CD4-positive, alpha-beta memory T cell (primary cell): ENCODE data around the gene ITGAD. TPM values are rescaled to one million over a fixed set of nuclear protein-coding genes. Genes with fewer than 3 reads are reported as not detected.

ENCODE experiments used
- CTCF ChIA-PET: fragments of 350-600 bp; sonication (Branson Sonifier 250); formaldehyde crosslinking; loops from one replicate; lab custom pipeline; 2021; ENCODE audit warnings: inconsistent platforms; ENCODE audit not compliant: partially characterized antibody; lab: Charles Lee
- POLR2A ChIA-PET: fragments of 350-600 bp; sonication (Branson Sonifier 250); formaldehyde crosslinking; loops from one replicate; lab custom pipeline; 2021; ENCODE audit not compliant: partially characterized antibody; lab: Charles Lee
- DNase-seq, 5 donors: peaks; one replicate each; pipeline versions ENCODE4 v3.0.0 to v3.0.0-alpha.2; 2020 to 2022; ENCODE audit warnings: mixed read lengths in 1 of 5
- H3K27ac ChIP-seq: one replicate; pipeline ENCODE4 v1.7.0; 2013; ENCODE audit warnings: low read depth, low read length
- H3K27me3 ChIP-seq: 2 replicates; pipeline ENCODE4 v1.7.0; 2013; ENCODE audit warnings: mild to moderate bottlenecking, low read length, moderate library complexity; ENCODE audit not compliant: insufficient read depth
- H3K36me3 ChIP-seq: 2 replicates; pipeline ENCODE4 v1.7.0; 2013; ENCODE audit warnings: mild to moderate bottlenecking, low read length, moderate library complexity; ENCODE audit not compliant: insufficient read depth
- H3K4me1 ChIP-seq: 2 replicates; pipeline ENCODE4 v1.7.0; 2013; ENCODE audit warnings: mild to moderate bottlenecking, low read length, moderate library complexity; ENCODE audit not compliant: insufficient read depth
- H3K4me3 ChIP-seq, 2 donors: one replicate each; pipeline ENCODE4 v1.7.0; 2013; ENCODE audit warnings: low read length in 2 of 2, mild to moderate bottlenecking in 1 of 2
- H3K9me3 ChIP-seq, 2 donors: one replicate each; pipeline ENCODE4 v1.7.0; 2013; ENCODE audit warnings: low read length in 2 of 2, control low read depth in 1 of 2; ENCODE audit not compliant: control insufficient read depth in 1 of 2
- H3K27ac Mint-ChIP-seq, 7 donors: one replicate each; pipeline ENCODE4 v1.8.0; 2020 to 2021; ENCODE audit warnings: mixed read lengths in 7 of 7, mild to moderate bottlenecking in 6 of 7, inconsistent platforms in 3 of 7, moderate library complexity in 3 of 7
- H3K27me3 Mint-ChIP-seq, 2 donors: one replicate each; pipeline ENCODE4 v1.8.0; 2020 to 2021; ENCODE audit warnings: mixed read lengths in 2 of 2
- H3K36me3 Mint-ChIP-seq, 2 donors: one replicate each; pipeline ENCODE4 v1.8.0; 2020 to 2021; ENCODE audit warnings: mixed read lengths in 2 of 2, inconsistent platforms in 1 of 2, mild to moderate bottlenecking in 1 of 2
- H3K4me1 Mint-ChIP-seq, 4 donors: one replicate each; pipeline ENCODE4 v1.8.0; 2020 to 2021; ENCODE audit warnings: mixed read lengths in 4 of 4, mild to moderate bottlenecking in 1 of 4
- H3K4me3 Mint-ChIP-seq, 8 donors: one replicate each; pipeline ENCODE4 v1.8.0; 2020 to 2021; ENCODE audit warnings: mixed read lengths in 8 of 8, mild to moderate bottlenecking in 7 of 8, moderate library complexity in 6 of 8, inconsistent platforms in 3 of 8
- H3K9me3 Mint-ChIP-seq, 8 donors: one replicate each; pipeline ENCODE4 v1.8.0; 2020 to 2021; ENCODE audit warnings: mixed read lengths in 8 of 8, mild to moderate bottlenecking in 5 of 8, inconsistent platforms in 3 of 8, moderate library complexity in 1 of 8
- intact Hi-C: fragments of 100-400 bp; cut with micrococcal nuclease; formaldehyde crosslinking; loops from one replicate; pipeline ENCODE4 v1.15.1; 2023
- polyA plus RNA-seq, 2 donors: library from polyadenylated mRNA; unstranded; fragments of 300-500 nt; fragmentation: Illumina TruSeq; gene quantifications; one replicate each; pipeline ENCODE4 v1.2.3, GENCODE V29; 2021
- total RNA-seq, 2 experiments: library from RNA; stranded (reverse); gene quantifications; one replicate each; pipeline ENCODE4 v1.2.3, GENCODE V29; 2021

ITGAD gene
- total and polyA plus RNA-seq, 4 experiments from 2014 or later, result 0.07 TPM; not detected in 3

DNA sequence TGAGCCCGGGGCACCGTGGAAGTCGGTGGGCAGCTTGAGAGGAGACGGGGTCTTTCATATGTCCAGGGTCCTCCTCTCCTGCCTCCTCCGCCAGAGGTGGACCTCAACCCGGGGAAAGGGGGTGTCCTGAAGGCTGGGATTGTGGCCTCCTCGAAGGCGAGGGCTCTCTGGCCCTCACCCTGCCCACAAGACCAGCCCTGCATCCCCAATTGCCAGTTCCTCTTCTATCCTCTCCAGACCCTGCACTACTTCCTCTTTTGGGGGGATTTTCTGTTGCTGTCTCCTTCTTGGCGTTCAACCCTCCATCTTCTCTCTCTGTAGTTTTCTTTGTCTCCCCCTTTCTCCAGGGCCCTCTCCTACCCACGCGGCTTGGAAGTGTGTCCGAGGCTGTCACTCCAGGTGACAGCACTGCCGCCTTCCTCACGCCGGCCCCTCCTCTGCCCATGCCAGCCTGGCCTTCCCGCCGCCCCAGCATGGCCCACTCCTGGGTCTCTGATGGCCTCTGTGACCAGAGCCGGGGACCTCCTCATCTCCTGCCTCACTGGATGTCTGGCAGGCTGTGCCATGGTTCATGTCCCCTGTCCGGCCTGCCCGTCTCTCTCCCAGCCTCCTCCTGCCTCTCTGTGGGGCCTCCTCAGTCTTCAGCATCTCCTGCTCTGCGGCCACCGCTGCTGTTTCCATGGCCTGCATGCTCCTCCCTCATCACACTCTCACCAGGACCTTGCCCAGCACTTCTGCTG, 40.6 kb upstream of the ITGAD start:
- Mint-ChIP-seq H3K27me3 (peaks cover 7 to 9% of the 10 kb centered on the region in 2 donors), H3K36me3 (no peaks in the 10 kb centered on the region), H3K9me3 (peaks cover 0 to 2% (median 0%) of the 10 kb centered on the region in 8 donors), H3K4me3 (no peak overlapping the region), H3K4me1 (peaks cover 7 to 15% (median 10%) of the 10 kb centered on the region in 4 donors), H3K27ac (peak overlapping the region in 1 of 7 donors; percentile 53)
- POLR2A ChIA-PET, result no interaction called here
- H3K4me3 ChIP-seq, result no peak overlapping the region
- H3K4me1 ChIP-seq, result peaks cover 16% of the 10 kb centered on the region
- DNase-seq, result no peak
- no peak overlapping the region for H3K27ac ChIP-seq
- intact Hi-C loops, result no loop called here
- CTCF ChIA-PET, result no interaction called here
- no peaks in the 10 kb centered on the region for H3K27me3 ChIP-seq
- H3K9me3 ChIP-seq, result no peaks in the 10 kb centered on the region
- no peaks in the 10 kb centered on the region for H3K36me3 ChIP-seq

DNA sequence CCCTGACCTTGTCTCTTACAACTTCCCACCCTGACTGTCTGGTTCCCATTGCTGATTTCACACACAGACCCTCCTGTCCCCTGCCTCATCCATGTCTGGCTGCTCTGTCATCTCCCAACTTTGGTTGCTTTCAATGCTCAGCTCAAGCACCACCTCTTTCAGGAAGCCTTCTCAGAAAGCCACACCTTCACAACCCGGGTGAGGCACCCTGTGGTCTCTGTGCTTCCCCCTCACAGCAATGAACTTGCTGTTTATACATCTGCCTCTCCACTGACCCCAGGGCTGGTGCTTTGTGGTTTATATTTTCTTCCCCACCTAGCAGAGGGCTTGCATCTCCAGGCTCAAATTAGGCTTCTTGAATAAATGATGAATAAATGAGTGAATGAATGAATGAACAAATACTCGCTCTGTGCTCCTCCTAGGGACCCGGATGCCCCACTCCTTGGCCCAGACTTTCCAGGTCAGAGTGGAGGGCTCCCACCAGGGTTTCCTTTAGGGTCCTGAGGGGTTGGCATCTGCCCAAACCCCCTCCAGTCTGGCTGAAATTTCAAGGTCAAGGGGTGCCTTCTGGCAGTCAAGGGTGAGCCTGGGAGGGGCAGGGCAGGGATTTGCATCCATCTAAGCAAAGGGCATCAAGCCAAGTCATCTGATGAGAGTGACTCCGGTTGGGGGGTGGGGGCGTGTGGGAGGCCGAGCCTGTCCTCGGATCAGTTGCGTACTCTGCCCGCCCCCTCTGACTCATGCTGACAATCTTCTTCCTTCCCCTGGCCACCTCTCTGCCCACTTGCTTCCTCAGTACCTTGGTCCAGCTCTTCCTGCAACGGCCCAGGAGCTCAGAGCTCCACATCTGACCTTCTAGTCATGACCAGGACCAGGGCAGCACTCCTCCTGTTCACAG, 38.5 kb upstream of the ITGAD start, which contains the start of gene ITGAX:
ITGAX (plus strand) TSS at position 783 of the 898 bp plus-strand sequence; CDS start at position 862, 79 bp downstream.
- Mint-ChIP-seq H3K9me3 (no peaks in the 10 kb centered on the region), H3K4me3 (peak within 1 kb of the TSS in 7 of 8 donors; percentile 1 to 84 (median 30)), H3K27me3 (peaks cover 7% of the 10 kb centered on the region in 2 donors), H3K27ac (peak within 1 kb of the TSS in 5 of 7 donors; percentile 31 to 87 (median 82)), H3K36me3 (no peaks in the 10 kb centered on the region), H3K4me1 (peaks cover 9 to 20% (median 11%) of the 10 kb centered on the region in 4 donors)
- Histone ChIP-seq H3K36me3 (no peaks in the 10 kb centered on the region), H3K4me3 (no peak within 1 kb of the TSS), H3K27me3 (no peaks in the 10 kb centered on the region), H3K27ac (no peak within 1 kb of the TSS), H3K4me1 (peaks cover 16% of the 10 kb centered on the region), H3K9me3 (no peaks in the 10 kb centered on the region)
- peak in 2 of 5 donors; percentile 15 to 22 for DNase-seq
- intact Hi-C loops, result no loop called here
- CTCF ChIA-PET, result no interaction called here
- POLR2A ChIA-PET, result no interaction called here

DNA sequence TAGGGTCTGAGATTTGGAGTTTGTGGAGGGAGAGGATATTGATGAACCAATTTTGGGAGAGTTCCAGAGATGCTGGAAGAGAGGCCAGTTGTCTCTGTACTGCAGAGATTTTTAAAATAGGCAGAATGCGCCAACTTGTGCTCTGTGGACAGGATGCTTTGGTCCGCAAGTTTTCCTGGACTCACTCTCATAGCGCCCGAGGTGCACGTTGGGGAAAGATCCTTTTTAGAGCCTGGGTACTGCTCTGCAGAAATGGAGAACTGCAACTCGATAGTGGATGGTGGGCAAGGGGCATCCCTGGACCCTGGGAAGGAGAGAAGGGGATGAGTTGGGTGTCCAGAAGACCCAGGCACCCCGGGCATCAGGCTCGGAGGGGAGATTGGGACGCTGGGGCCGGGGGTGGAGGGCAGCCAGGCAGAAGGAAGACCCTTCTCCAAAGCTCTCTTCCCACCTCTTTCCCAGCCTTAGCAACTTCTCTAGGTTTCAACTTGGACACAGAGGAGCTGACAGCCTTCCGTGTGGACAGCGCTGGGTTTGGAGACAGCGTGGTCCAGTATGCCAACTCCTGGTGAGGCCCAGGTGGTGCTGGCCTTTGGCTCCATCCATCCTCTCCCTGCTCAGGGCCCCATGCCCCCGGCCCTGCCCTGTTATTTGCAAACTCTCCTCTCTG, 37.6 kb upstream of the ITGAD start:
- intact Hi-C loops, result no loop called here
- no peak overlapping the region for H3K4me3 ChIP-seq
- no peaks in the 10 kb centered on the region for H3K9me3 ChIP-seq

DNA sequence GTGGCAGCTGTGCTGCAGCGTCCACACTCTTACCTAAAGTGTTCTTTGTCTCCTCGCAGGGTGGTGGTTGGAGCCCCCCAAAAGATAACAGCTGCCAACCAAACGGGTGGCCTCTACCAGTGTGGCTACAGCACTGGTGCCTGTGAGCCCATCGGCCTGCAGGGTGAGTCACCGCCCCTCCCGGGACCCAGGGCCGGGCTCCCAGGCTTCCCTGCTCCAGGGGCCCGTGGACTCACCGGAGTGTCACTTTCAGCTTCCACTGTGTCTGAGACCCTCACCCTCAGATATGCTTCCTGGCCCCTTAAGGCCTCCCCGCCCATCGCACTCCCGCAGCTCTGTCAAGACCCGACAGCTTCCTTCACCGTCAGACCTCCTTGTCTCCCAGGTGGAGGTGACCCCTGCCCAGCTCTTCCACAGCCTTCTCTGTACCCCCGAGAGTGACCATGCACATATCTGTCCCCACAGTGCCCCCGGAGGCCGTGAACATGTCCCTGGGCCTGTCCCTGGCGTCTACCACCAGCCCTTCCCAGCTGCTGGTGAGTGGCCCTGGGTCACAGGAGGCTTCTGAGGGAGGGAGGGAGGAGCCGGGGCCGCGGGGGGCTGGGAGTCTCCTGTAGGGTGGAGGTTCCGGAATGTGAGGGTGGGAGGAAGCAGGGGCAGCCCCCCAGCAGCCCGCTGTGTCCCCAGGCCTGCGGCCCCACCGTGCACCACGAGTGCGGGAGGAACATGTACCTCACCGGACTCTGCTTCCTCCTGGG, 36.4 kb upstream of the ITGAD start:
- Histone ChIP-seq H3K4me1 (peaks cover 16% of the 10 kb centered on the region), H3K4me3 (no peak overlapping the region), H3K27ac (no peak overlapping the region), H3K9me3 (no peaks in the 10 kb centered on the region), H3K27me3 (no peaks in the 10 kb centered on the region), H3K36me3 (no peaks in the 10 kb centered on the region)
- Mint-ChIP-seq H3K27ac (peak overlapping the region in 2 of 7 donors; percentile 64 to 66), H3K4me3 (no peak overlapping the region), H3K36me3 (no peaks in the 10 kb centered on the region), H3K27me3 (peaks cover 2 to 5% of the 10 kb centered on the region in 2 donors), H3K4me1 (peaks cover 9 to 20% (median 11%) of the 10 kb centered on the region in 4 donors), H3K9me3 (no peaks in the 10 kb centered on the region)
- DNase-seq, result no peak
- POLR2A ChIA-PET, result no interaction called here
- CTCF ChIA-PET, result no interaction called here
- intact Hi-C loops, result no loop called here

More for the DNA sequence above, 37.6 kb upstream of the ITGAD start:
- Mint-ChIP-seq H3K36me3 (no peaks in the 10 kb centered on the region), H3K4me1 (peaks cover 9 to 20% (median 11%) of the 10 kb centered on the region in 4 donors), H3K27me3 (peaks cover 4 to 7% of the 10 kb centered on the region in 2 donors), H3K27ac (peak overlapping the region in 4 of 7 donors; percentile 42 to 75 (median 52)), H3K4me3 (no peak overlapping the region), H3K9me3 (no peaks in the 10 kb centered on the region)
- Histone ChIP-seq H3K27me3 (no peaks in the 10 kb centered on the region), H3K27ac (no peak overlapping the region), H3K4me1 (peaks cover 16% of the 10 kb centered on the region), H3K36me3 (no peaks in the 10 kb centered on the region)
- POLR2A ChIA-PET, result no interaction called here
- DNase-seq, result no peak
- CTCF ChIA-PET, result no interaction called here

DNA sequence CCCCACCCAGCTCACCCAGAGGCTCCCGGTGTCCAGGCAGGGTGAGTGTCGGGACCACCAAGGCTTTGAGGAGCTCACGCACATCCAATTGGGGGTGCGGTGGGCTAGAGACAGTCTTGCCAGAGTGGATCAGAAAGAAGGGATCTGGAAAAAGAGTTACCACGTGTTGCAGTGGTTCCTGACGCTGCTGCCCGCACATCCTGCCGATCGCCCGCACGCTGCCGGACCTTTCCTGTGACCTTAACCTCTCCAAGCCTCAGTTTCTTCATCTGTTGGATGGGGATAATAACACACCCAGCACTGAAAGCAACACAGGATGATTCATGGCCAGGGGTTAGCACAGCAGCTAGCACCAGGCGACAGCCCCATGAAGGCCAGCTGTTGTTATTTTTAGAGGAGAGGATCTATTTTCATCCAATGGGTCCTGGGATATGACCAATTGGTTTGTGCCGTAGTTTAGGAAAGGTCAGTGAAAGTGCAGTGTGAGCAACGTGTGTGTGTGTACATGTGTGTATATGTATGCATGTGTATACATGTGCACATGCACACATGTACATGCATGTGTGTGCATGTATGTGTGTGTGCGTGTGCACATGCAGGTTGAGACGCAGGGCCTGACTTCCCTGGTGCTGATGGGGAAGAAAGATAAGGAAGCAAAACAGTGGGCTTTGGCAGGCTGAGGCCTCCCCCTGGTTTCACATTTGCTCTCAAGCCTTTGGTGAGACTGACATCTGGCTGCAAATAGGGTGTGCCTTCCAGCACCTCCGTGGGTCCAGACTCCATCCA, 35.6 kb upstream of the ITGAD start:
- H3K9me3 Mint-ChIP-seq, result no peaks in the 10 kb centered on the region
- Histone ChIP-seq H3K27ac (no peak overlapping the region), H3K27me3 (no peaks in the 10 kb centered on the region), H3K9me3 (no peaks in the 10 kb centered on the region), H3K4me1 (peaks cover 16% of the 10 kb centered on the region), H3K36me3 (no peaks in the 10 kb centered on the region), H3K4me3 (no peak overlapping the region)
- ChIA-PET CTCF (no interaction called here), POLR2A (no interaction called here)
- no peaks in the 10 kb centered on the region for H3K36me3 Mint-ChIP-seq
- peaks cover 2 to 5% of the 10 kb centered on the region in 2 donors for H3K27me3 Mint-ChIP-seq
- intact Hi-C loops, result no loop called here
- no peak overlapping the region for H3K4me3 Mint-ChIP-seq
- H3K27ac Mint-ChIP-seq, result peak overlapping the region in 4 of 7 donors; percentile 67 to 84 (median 76)
- peaks cover 9 to 20% (median 11%) of the 10 kb centered on the region in 4 donors for H3K4me1 Mint-ChIP-seq
- no peak for DNase-seq

DNA sequence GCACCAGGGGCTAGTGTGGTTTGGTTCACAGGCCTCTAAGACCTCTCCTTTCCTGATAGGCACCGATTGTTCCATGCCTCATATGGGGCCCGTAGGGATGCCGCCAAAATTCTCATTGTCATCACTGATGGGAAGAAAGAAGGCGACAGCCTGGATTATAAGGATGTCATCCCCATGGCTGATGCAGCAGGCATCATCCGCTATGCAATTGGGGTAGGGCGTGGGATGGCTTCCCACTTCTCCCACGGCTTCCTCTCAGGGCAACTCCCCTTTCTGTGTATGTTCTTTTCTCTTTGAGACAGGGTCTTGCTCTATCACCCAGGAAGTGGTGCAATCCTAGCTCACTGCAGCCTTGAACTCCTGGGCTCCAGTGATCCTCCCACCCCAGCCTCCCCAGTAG, 32.9 kb upstream of the ITGAD start:
- Mint-ChIP-seq H3K36me3 (no peaks in the 10 kb centered on the region), H3K27ac (peak overlapping the region in 1 of 7 donors; percentile 69), H3K4me1 (peaks cover 0 to 8% (median 3%) of the 10 kb centered on the region in 4 donors), H3K9me3 (no peaks in the 10 kb centered on the region), H3K4me3 (no peak overlapping the region), H3K27me3 (no peaks in the 10 kb centered on the region)
- no peaks in the 10 kb centered on the region for H3K9me3 ChIP-seq
- no peak overlapping the region for H3K4me3 ChIP-seq
- peaks cover 4% of the 10 kb centered on the region for H3K4me1 ChIP-seq
- intact Hi-C loops, result no loop called here
- H3K27me3 ChIP-seq, result no peaks in the 10 kb centered on the region
- DNase-seq, result no peak
- ChIA-PET CTCF (interaction anchor here (1.0 kb wide), 1 partner anchor 23 kb away, joined by 3 read pairs; no protein-coding TSS in a partner anchor), POLR2A (no interaction called here)
- H3K27ac ChIP-seq, result no peak overlapping the region
- H3K36me3 ChIP-seq, result no peaks in the 10 kb centered on the region
